GM15510 (cell line): ENCODE results near the gene PDPN.

Experiments used
- POLR2A ChIP-seq: IDR thresholded peaks from 3 replicates; pipeline ENCODE4 v1.6.1; 2011; ENCODE audit warnings: borderline replicate concordance; ENCODE audit not compliant: insufficient read length; ENCODE audit errors: extremely low read depth

PDPN gene

GRCh38 chr1:13590486-13590885 is 6.9 kb downstream of the PDPN start:
- TF ChIP-seq POLR2A: no peak

- no peak for TF ChIP-seq POLR2A
Measured at GRCh38 chr1:13593511-13594131, 10.0 kb downstream of the PDPN start.

GRCh38 chr1:13595411-13595810 is 11.8 kb downstream of the PDPN start:
- TF ChIP-seq POLR2A: no peak

GRCh38 chr1:13597166-13597565 is 13.5 kb downstream of the PDPN start:
- no peak for TF ChIP-seq POLR2A

- TF ChIP-seq POLR2A: no peak
Measured at GRCh38 chr1:13600762-13601453, 17.3 kb downstream of the PDPN start.

- TF ChIP-seq POLR2A: no peak
Measured at GRCh38 chr1:13604176-13604575, 20.5 kb downstream of the PDPN start.

- no peak for TF ChIP-seq POLR2A
Measured at GRCh38 chr1:13604721-13605120, 21.1 kb downstream of the PDPN start.

- no peak for TF ChIP-seq POLR2A
Measured at GRCh38 chr1:13605159-13605558, 21.5 kb downstream of the PDPN start.

- TF ChIP-seq POLR2A: no peak
Measured at GRCh38 chr1:13607002-13607401, 23.4 kb downstream of the PDPN start.

GRCh38 chr1:13616234-13616633 is 32.6 kb downstream of the PDPN start:
- no peak for TF ChIP-seq POLR2A

- no peak for TF ChIP-seq POLR2A
Measured at GRCh38 chr1:13617108-13617507, 33.5 kb downstream of the PDPN start.

GRCh38 chr1:13617773-13618172 is 34.1 kb downstream of the PDPN start:
- TF ChIP-seq POLR2A: no peak

- TF ChIP-seq POLR2A: no peak
Measured at GRCh38 chr1:13618483-13618882, 34.9 kb downstream of the PDPN start.

GRCh38 chr1:13619909-13620308 is 36.3 kb downstream of the PDPN start:
- no peak for TF ChIP-seq POLR2A

GRCh38 chr1:13620825-13621224 is 37.2 kb downstream of the PDPN start:
- TF ChIP-seq POLR2A: no peak

GRCh38 chr1:13622446-13622845 is 38.8 kb downstream of the PDPN start:
- no peak for TF ChIP-seq POLR2A

GRCh38 chr1:13623021-13623637 is 39.5 kb downstream of the PDPN start:
- no peak for TF ChIP-seq POLR2A

GRCh38 chr1:13624526-13624925 is 40.9 kb downstream of the PDPN start:
- no peak for TF ChIP-seq POLR2A
